GM19468 (cell line): ENCODE measurements around the gene MTUS2.
"Not testable (repeated sequence)": the region's sequence is repeated elsewhere in the genome, so short reads cannot be mapped to it uniquely, and the experiment has no call there.

Experiments used
- ATAC-seq: cut with Tn5 transposase; IDR thresholded peaks from one replicate; pipeline ENCODE4 v1.9.1; 2021; ENCODE audit warnings: mild to moderate bottlenecking, moderate library complexity, moderate number of reproducible peaks; ENCODE audit not compliant: unreplicated experiment; ENCODE audit errors: extremely low read depth

MTUS2 gene

GRCh38 chr13:28954810-28955209 is 134.7 kb downstream of the MTUS2 start:
- ATAC-seq: no peak

- no peak for ATAC-seq
Observed at GRCh38 chr13:28955264-28955966, 135.3 kb downstream of the MTUS2 start.

- ATAC-seq: no peak
Observed at GRCh38 chr13:28958018-28958417, 137.9 kb downstream of the MTUS2 start.

- ATAC-seq: no peak
Observed at GRCh38 chr13:28958441-28958840, 138.3 kb downstream of the MTUS2 start.

- no peak for ATAC-seq
Observed at GRCh38 chr13:28964052-28964451, 143.9 kb downstream of the MTUS2 start.

GRCh38 chr13:28964803-28965202 is 144.7 kb downstream of the MTUS2 start:
- ATAC-seq: no peak

- no peak for ATAC-seq
Observed at GRCh38 chr13:28967029-28967915, 147.1 kb downstream of the MTUS2 start.

- ATAC-seq: no peak
Observed at GRCh38 chr13:28976195-28976594, 156.1 kb downstream of the MTUS2 start.

- ATAC-seq: no peak
Observed at GRCh38 chr13:28976636-28977035, 156.5 kb downstream of the MTUS2 start.

GRCh38 chr13:28978574-28978973 is 158.4 kb downstream of the MTUS2 start:
- ATAC-seq: no peak

- no peak for ATAC-seq
Observed at GRCh38 chr13:28981530-28981929, 161.4 kb downstream of the MTUS2 start.

GRCh38 chr13:28983641-28984040 is 163.5 kb downstream of the MTUS2 start:
- ATAC-seq: no peak

- no peak for ATAC-seq
Observed at GRCh38 chr13:28984326-28984725, 164.2 kb downstream of the MTUS2 start.

GRCh38 chr13:28984825-28985224 is 164.7 kb downstream of the MTUS2 start:
- ATAC-seq: no peak

GRCh38 chr13:28990378-28990777 is 170.2 kb downstream of the MTUS2 start:
- not testable (repeated sequence) for ATAC-seq

GRCh38 chr13:28991764-28992163 is 171.6 kb downstream of the MTUS2 start:
- no peak for ATAC-seq

GRCh38 chr13:29000826-29001225 is 180.7 kb downstream of the MTUS2 start:
- ATAC-seq: no peak

GRCh38 chr13:29005035-29005762 is 185.1 kb downstream of the MTUS2 start:
- ATAC-seq: no peak

- no peak for ATAC-seq
Observed at GRCh38 chr13:29005763-29006120, 185.6 kb downstream of the MTUS2 start.

- no peak for ATAC-seq
Observed at GRCh38 chr13:29006359-29006850, 186.3 kb downstream of the MTUS2 start.

GRCh38 chr13:29008296-29008695 is 188.2 kb downstream of the MTUS2 start:
- ATAC-seq: no peak
